ENCODE results near the gene NPM1.

GRCh38 chr5:171397599-171397998 lies 9.9 kb downstream of the NPM1 start:
- TF ChIP-seq POLR2A (IDR thresholded peaks at IDR 0.05; ENCODE audit: low read depth) (no peak), CTCF (IDR thresholded peaks at IDR 0.05) (no peak)
